AG04450 (cell line): ENCODE results near the gene RPL21. TPM values are rescaled to one million over a fixed set of nuclear protein-coding genes. Genes with fewer than 3 reads are reported as not detected.
A peak's percentile ranks its signal among the peaks of the same experiment; 100 is the strongest.

Experiments
- CTCF ChIA-PET: fragments of 300-600, 350-600 bp; formaldehyde crosslinking; extraction: SDS; loops from one replicate; lab custom pipeline; 2022; ENCODE audit warnings: antibody characterized with exemption, inconsistent platforms; lab: Charles Lee
- POLR2A ChIA-PET: fragments of 350-600 bp; formaldehyde crosslinking; extraction: SDS; loops from one replicate; lab custom pipeline; 2021; ENCODE audit warnings: antibody characterized with exemption, inconsistent platforms; lab: Yijun Ruan, JAX
- DNase-seq: peaks from one replicate; pipeline ENCODE4 v3.0.0-alpha.2; 2011; ENCODE audit warnings: low read depth, low spot score
- H3K27ac ChIP-seq: one replicate; pipeline ENCODE4 v1.5.1; 2012; ENCODE audit warnings: low read depth, low read length, control low read depth
- H3K27me3 ChIP-seq: one replicate; pipeline ENCODE4 v1.6.0; 2012; ENCODE audit warnings: low read length; ENCODE audit not compliant: control insufficient read depth, insufficient read depth
- H3K4me3 ChIP-seq: 2 replicates; pipeline ENCODE4 v1.5.1; 2011; ENCODE audit warnings: mild to moderate bottlenecking, low read depth, low read length, control low read depth
- H3K9me3 ChIP-seq: 2 replicates; pipeline ENCODE4 v1.5.1; 2012; ENCODE audit warnings: low read length; ENCODE audit not compliant: control insufficient read depth, insufficient read depth
- polyA plus RNA-seq: library from polyadenylated mRNA; depleted of rRNA; stranded (reverse); fragments of >200 nt; gene quantifications from 2 replicates; pipeline ENCODE4 v1.2.3, GENCODE V29; 2011
- TF ChIP-seq, protein P1 (sequence below): IDR thresholded peaks from 2 replicates; pipeline ENCODE4 v1.5.1; 2011; ENCODE audit warnings: low read depth, low read length, control low read depth, inconsistent platforms

Gene RPL21
- polyA plus RNA-seq, 1 experiment = 1,942 TPM

DNA sequence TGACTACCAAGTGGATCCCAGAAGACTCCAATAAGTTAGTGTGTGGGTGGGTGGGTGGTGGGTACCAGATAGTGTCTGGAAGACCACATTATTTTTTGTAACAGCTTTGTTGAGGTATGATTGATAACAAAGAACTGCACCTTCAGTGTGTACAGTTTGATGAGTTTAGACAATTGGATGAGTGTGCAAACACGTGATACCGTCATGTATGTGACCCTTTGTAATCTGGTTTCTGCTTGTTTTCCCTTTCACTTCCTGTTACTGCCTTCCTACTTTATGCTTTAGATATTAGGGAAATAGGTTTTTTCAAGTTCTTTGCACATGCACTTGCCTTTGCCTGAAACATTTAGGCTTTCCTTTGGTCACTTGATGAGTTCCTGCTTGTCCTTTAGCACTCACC lies 8.5 kb downstream of the RPL21 start:
- no peak overlapping the region for H3K4me3 ChIP-seq
- CTCF ChIA-PET = interaction anchor here (1.3 kb wide), 1 partner anchor 274 kb away, joined by 5 read pairs; no protein-coding TSS in a partner anchor
- no peaks in the 10 kb centered on the region for H3K27me3 ChIP-seq
- H3K27ac ChIP-seq = no peak overlapping the region
- POLR2A ChIA-PET = no interaction called here
- H3K9me3 ChIP-seq = no peaks in the 10 kb centered on the region
- DNase-seq = no peak
- TF ChIP-seq, protein P1, sequence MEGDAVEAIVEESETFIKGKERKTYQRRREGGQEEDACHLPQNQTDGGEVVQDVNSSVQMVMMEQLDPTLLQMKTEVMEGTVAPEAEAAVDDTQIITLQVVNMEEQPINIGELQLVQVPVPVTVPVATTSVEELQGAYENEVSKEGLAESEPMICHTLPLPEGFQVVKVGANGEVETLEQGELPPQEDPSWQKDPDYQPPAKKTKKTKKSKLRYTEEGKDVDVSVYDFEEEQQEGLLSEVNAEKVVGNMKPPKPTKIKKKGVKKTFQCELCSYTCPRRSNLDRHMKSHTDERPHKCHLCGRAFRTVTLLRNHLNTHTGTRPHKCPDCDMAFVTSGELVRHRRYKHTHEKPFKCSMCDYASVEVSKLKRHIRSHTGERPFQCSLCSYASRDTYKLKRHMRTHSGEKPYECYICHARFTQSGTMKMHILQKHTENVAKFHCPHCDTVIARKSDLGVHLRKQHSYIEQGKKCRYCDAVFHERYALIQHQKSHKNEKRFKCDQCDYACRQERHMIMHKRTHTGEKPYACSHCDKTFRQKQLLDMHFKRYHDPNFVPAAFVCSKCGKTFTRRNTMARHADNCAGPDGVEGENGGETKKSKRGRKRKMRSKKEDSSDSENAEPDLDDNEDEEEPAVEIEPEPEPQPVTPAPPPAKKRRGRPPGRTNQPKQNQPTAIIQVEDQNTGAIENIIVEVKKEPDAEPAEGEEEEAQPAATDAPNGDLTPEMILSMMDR = no peak

DNA sequence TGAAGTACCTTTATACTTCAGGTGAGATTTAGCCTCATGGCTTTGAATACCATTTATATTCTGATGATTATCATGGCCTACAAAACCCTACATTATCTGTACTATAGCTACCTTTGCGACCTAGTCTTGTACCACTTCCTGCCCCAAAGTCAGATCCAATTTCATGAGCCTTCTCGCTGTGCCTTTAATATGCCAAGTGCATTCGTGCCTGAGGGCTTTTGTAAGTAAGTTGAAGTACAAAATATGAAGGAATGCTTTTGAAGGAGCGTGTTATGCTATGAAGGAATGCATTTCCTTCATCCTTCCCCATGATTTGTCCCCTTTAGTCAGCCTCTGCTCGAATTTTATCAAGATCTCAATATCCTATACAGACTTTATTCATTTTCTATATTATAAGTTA lies 10.0 kb downstream of the RPL21 start:
- Histone ChIP-seq H3K9me3 (no peaks in the 10 kb centered on the region), H3K27ac (no peak overlapping the region), H3K4me3 (no peak overlapping the region), H3K27me3 (no peaks in the 10 kb centered on the region)
- no peak for DNase-seq
- POLR2A ChIA-PET = no interaction called here
- CTCF ChIA-PET = no interaction called here
- TF ChIP-seq, protein P1 = no peak

DNA sequence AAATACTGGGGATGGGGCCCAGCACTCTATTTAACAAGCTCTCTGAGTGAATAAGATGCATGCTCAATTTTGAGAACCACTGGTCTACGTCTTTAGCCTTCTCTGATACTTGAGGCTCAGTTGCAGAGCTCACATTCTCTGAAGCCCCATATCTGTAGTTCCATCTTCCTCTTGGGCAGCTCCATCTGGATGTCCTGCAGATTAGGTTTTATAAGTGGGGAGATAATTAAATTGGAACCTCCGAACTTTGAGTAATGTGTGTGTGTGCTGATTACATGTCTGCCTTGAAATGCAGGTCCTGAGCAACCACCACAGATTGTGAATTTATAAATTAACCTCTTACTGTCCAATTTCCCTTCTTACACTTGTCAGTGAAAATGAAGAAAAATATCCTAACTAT lies 12.1 kb downstream of the RPL21 start:
- POLR2A ChIA-PET = interaction anchor here (0.7 kb wide), 2 partner anchors 87 to 254 kb away, joined by 3 to 7 read pairs; no protein-coding TSS in a partner anchor
- H3K27ac ChIP-seq = no peak overlapping the region
- CTCF ChIA-PET = interaction anchor here (1.7 to 2.5 kb wide), 4 partner anchors 91 to 317 kb away, joined by 4 to 10 read pairs (median 6); no protein-coding TSS in a partner anchor
- no peaks in the 10 kb centered on the region for H3K27me3 ChIP-seq
- H3K4me3 ChIP-seq = no peak overlapping the region
- TF ChIP-seq, protein P1 = no peak
- no peaks in the 10 kb centered on the region for H3K9me3 ChIP-seq
- no peak for DNase-seq

DNA sequence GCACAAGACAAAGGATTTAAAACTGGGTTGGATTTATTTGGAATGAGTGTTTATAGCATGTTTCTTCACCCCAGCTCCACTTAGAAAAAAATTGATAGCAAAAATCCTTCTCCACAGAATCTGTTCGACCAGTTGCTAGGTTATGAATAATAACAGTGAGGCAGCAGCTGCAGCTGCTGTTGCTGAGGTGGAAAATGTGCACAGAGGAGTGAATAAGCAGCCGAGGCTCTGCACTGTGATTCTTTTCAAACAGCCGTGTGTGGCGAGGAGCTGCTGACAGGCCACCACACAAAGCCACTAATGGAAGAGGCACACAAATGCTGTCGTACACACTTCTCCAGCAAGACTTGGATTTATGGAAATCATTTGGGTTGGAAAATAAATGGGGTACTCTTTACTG lies 12.8 kb downstream of the RPL21 start:
- no peaks in the 10 kb centered on the region for H3K27me3 ChIP-seq
- no peak overlapping the region for H3K4me3 ChIP-seq
- peak; percentile 63 for DNase-seq
- ChIA-PET CTCF (interaction anchor here (1.7 to 2.5 kb wide), 4 partner anchors 90 to 318 kb away, joined by 4 to 10 read pairs (median 7); no protein-coding TSS in a partner anchor), POLR2A (interaction anchor here (1.0 kb wide), 1 partner anchor 13 kb away, joined by 3 read pairs; no protein-coding TSS in a partner anchor)
- TF ChIP-seq, protein P1 = no peak
- H3K27ac ChIP-seq = peak overlapping the region; percentile 65
- no peaks in the 10 kb centered on the region for H3K9me3 ChIP-seq

DNA sequence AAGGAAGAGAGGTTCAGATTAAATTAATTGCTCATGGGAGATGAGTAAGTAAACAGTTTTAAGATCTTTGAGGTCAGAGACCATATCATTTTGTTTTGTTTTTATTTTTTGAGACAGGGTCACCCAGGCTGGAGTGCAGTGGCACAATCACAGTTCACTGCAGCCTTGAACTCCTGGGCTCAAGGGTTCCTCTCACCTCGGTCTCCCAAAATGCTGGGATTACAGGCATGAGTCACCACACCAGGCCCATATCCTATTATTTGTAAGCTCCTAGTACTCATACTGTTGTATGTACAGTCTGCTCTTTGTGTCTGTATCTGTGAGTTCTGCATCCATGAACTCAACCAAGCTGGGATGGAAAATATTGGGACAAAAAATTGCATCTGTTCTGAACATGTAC lies 13.3 kb downstream of the RPL21 start:
- CTCF ChIA-PET = interaction anchor here (0.8 to 2.5 kb wide), 5 partner anchors 75 to 318 kb away, joined by 3 to 10 read pairs (median 5); no protein-coding TSS in a partner anchor

More for the DNA sequence above, 13.3 kb downstream of the RPL21 start:
- DNase-seq = no peak
- Histone ChIP-seq H3K9me3 (no peaks in the 10 kb centered on the region), H3K27ac (peak overlapping the region; percentile 12), H3K4me3 (no peak overlapping the region), H3K27me3 (no peaks in the 10 kb centered on the region)
- TF ChIP-seq, protein P1 = no peak
- POLR2A ChIA-PET = interaction anchor here (1.0 kb wide), 2 partner anchors 8 to 14 kb away, joined by 3 read pairs; no protein-coding TSS in a partner anchor
